Endometrial microvascular endothelial cells (primary cell): ENCODE measurements around the gene HSPA12B. TPM values are rescaled to one million over a fixed set of nuclear protein-coding genes. Genes with fewer than 3 reads are reported as not detected.

Source experiments
- in situ Hi-C: cut with HindIII; loops from 2 replicates; pipeline ENCODE4 v1.10.0; 2017; ENCODE audit warnings: low sequenced_read_pairs, low pct_unique_long_range_greater_than_20kb; ENCODE audit errors: inconsistent ontology term
- total RNA-seq: library from RNA; depleted of rRNA; stranded (reverse); fragments of >200 nt; gene quantifications from one replicate; pipeline ENCODE4 v1.2.3, GENCODE V29; 2015; ENCODE audit errors: inconsistent ontology term

HSPA12B gene
- total RNA-seq, 1 donor from 2014 or later = 10.9 TPM

DNA sequence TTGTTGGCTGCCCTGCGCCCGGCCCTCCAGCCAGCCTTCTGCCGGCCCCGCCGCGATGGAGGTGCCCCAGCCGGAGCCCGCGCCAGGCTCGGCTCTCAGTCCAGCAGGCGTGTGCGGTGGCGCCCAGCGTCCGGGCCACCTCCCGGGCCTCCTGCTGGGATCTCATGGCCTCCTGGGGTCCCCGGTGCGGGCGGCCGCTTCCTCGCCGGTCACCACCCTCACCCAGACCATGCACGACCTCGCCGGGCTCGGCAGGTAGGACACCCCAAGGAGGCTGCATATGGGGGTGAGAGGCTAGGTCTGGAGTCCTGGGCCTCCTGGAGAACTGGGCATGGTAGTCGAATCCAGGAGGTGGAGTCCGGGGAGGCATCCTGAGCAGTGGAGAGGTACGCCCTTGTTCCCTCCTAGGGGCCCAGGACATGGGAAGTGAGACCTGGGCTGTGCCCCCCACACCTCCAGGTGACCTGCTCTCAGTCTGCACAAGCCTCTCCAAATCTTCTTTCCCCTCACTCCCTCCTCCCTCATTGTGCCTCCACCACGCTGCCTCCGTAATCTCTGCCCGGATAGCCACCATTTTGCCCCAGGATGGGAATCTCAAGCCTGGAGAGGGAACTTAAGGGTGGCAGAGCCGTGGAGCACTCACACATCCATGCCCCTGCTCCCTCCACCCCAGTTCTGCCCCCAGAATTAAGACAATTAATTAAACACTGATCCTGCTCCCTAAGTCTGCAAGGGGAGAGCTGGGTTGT is 64.2 kb downstream of the HSPA12B start:
- in situ Hi-C loops = no loop called here

DNA sequence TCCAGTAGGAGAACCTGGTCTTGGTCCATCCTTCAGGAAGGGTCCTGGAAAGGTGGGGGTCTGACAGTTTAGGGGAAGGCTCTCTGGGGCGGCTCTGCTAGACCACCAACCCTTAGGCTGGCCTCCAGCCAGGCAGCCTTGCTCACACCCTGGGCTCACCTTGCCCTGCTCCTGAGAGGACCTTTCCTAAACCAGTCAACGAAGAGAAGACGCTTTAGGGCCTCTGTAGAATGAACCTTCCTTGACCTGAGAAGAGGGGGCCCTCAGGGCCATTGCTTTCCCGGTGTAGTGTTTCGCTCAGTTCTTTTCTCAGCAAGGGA is 64.7 kb downstream of the HSPA12B start:
- in situ Hi-C loops = no loop called here

DNA sequence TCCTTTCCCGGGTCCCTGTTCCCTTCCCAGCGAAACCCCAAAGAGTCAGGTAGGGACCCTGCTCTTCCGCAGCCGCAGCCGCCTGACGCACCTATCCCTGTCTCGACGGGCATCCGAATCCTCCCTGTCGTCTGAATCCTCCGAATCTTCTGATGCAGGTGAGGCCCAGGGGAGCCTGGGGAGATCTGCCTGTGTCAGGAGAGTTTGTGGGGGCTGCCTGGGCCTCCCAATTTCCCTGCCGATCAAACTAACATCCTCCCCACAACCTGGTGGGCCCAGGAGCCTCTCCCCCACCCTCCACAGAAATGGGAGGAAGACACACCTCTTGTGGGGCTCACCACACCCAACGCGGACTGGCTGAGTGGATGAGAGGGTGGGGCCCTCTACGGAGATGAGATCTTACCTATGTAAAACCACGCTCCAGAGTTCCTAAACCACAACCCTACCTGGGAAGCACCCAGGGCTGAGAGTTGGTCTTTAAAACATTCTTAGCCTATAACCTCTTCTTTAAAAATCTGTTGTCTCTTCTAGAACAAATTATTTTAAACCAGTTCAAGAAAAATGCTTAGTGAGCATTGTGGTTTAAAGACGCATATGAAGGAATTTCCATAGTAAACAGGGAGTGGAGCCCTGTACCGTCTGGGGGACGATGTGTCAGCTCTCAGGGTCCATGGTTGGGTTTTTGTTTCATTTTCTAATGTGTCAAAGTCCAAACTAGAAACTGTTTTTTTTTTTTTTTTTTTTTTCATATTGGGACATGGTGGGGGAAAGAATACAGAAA is 65.3 kb downstream of the HSPA12B start:
- in situ Hi-C loops = no loop called here

DNA sequence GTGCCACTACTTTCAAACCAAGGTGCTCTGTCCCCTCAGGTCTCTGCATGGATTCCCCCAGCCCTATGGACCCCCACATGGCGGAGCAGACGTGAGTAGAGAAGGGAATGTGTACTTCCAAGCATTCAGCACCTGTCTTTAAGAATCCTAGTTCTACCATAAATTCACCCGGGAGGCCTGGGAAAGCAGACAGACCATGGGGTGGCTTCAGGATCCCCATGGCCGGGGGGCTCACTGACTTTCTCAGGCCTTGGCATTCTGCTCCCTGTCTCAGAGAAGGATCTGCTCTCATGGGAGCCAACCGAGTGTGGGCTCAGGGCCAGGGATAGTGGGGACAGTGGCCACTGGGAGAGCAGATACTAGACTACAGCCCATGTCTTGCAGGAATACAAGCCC is 65.9 kb downstream of the HSPA12B start:
- in situ Hi-C loops = no loop called here

DNA sequence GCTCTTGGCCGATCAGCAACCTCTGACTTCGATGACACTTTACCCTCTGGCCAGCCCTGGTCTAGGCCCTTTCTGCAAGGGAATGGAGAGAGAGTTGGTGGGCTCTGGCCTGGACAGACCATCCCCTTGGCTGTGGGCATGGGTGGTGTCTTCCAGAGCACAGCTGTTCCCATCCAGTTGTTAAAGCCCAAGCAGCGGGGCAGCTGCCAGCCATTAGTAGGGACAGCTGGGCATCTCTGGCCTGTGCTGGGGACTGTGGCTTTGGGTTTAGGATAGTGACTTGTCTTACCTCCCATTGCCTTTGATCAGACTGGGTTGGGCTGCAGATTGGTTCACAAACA is 66.4 kb downstream of the HSPA12B start:
- in situ Hi-C loops = no loop called here

DNA sequence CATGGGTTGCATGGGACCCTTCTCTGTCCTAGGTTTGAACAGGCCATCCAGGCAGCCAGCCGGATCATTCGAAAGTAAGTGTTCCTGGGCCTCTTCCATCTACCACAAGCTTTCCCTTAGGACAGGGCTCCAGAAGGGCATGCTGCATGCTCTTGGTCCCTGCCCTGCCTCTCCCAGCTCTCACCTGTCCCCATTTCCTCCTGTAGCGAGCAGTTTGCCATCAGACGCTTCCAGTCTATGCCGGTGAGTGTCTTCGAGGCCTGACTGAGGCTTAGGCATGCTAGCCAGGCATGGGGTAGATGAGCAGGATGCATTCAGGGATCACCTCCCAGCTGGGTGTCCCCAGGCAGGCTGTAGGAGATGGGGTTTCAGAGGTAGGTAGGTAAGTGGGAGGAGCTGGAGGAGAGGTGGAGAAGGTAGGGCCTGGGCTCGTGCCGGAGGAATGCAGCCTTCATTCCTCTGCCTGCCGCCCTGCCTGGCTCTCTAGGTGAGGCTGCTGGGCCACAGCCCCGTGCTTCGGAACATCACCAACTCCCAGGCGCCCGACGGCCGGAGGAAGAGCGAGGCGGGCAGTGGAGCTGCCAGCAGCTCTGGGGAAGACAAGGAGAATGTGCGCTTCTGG is 67.9 kb downstream of the HSPA12B start:
- in situ Hi-C loops = no loop called here

DNA sequence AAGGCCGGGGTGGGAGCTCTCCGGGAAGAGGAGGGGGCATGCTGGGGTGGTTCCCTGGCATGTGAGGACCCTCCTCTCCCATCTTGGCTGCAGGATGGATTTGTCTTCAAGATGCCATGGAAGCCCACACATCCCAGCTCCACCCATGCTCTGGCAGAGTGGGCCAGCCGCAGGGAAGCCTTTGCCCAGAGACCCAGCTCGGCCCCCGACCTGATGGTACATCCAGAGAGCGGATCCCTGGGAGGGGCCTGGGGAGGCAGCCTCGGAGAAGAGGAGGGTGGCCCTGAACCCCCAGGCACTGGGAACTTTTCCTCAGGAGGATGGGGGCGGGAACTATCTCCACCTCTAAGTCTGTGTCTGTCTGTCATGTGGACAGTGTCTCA is 68.4 kb downstream of the HSPA12B start:
- in situ Hi-C loops = no loop called here

DNA sequence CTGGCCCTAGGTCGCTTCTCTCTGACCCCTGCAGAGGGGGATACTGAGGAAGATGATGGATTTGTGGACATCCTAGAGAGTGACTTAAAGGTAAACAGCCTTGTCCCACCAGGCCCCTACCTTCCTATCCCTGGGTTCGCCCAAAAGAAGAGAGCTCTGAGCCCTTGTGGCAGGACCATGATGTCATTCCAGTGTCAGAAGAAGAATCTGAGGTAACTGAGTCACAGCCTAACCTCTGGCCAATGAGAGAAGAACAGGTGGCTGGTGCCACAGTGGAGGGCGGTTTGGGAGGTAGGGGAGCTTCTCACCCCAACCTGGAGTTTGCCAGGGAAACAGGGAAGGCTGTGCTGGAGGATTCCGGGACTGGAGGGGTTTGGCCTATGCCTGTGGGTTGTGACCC is 68.8 kb downstream of the HSPA12B start:
- in situ Hi-C loops = no loop called here

DNA sequence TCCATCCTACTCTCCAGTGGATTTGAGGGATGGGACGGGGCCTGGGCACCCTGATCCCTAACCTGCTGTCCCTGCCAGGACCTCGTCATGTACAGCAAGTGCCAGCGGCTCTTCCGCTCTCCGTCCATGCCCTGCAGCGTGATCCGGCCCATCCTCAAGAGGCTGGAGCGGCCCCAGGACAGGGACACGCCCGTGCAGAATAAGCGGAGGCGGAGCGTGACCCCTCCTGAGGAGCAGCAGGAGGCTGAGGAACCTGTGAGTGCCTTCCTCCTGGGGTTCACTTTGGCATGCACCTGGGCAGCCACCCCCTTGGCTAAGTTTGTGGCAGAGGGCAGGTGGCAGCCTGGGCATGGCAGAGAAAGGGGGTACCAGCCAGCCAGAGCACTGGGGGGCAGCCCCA is 69.4 kb downstream of the HSPA12B start:
- in situ Hi-C loops = no loop called here

Other genes with a start within 250 kb of the HSPA12B start
- not detected for gene GFRA4, start 69.3 kb upstream of the HSPA12B start, total RNA-seq
- not detected for gene ADAM33, start 50.7 kb upstream of the HSPA12B start, total RNA-seq
- gene SIGLEC1, start 20.1 kb upstream of the HSPA12B start, total RNA-seq = not detected
- 85.9 TPM for gene ADISSP, start 35.1 kb downstream of the HSPA12B start, total RNA-seq
- gene SPEF1, start 48.8 kb downstream of the HSPA12B start, total RNA-seq = not detected
- 105 TPM for gene CENPB, start 54.1 kb downstream of the HSPA12B start, total RNA-seq
- gene CDC25B, start 63.6 kb downstream of the HSPA12B start, total RNA-seq = 61.7 TPM
- gene AP5S1, start 87.9 kb downstream of the HSPA12B start, total RNA-seq = 32.5 TPM
- gene MAVS, start 114.1 kb downstream of the HSPA12B start, total RNA-seq = 24.4 TPM
- gene PANK2, start 156.7 kb downstream of the HSPA12B start, total RNA-seq = 47.3 TPM